CD14-positive monocyte (primary cell): Measurements from ENCODE around the gene AHCTF1. TPM values are rescaled to one million over a fixed set of nuclear protein-coding genes. Genes with fewer than 3 reads are reported as not detected.

ENCODE experiments used
- DNase-seq, 3 donors: peaks; one replicate each; pipeline ENCODE4 v3.0.0-alpha.2; 2011 to 2022
- H2AFZ ChIP-seq: 2 replicates; pipeline ENCODE4 v1.6.0; 2012; ENCODE audit warnings: mild to moderate bottlenecking, low read depth, low read length, inconsistent platforms; ENCODE audit not compliant: insufficient read depth, poor library complexity, severe bottlenecking
- H3K27ac ChIP-seq, 2 donors: 1 replicate in 1 of 2; 2 replicates in 1 of 2; pipeline ENCODE4 v1.5.1; 2012 to 2013; ENCODE audit warnings: low read length in 2 of 2, control low read depth in 1 of 2, inconsistent platforms in 1 of 2, low read depth in 1 of 2, mild to moderate bottlenecking in 1 of 2
- H3K27me3 ChIP-seq, 2 donors: one replicate each; pipeline versions ENCODE4 v1.6.0 to v1.6.1; 2011 to 2013; ENCODE audit warnings: low read length in 2 of 2; ENCODE audit not compliant: control insufficient read depth in 2 of 2, insufficient read depth in 2 of 2
- H3K36me3 ChIP-seq, 2 donors: replicated peaks in 1 of 2; 1 replicate in 1 of 2; 2 replicates in 1 of 2; pipeline versions ENCODE4 v1.5.1 to v1.6.1; 2012 to 2013; ENCODE audit warnings: low read length in 2 of 2, control low read depth in 1 of 2, inconsistent platforms in 1 of 2, mild to moderate bottlenecking in 1 of 2; ENCODE audit not compliant: insufficient read depth in 2 of 2, control insufficient read depth in 1 of 2
- H3K4me1 ChIP-seq, 2 donors: 1 replicate in 1 of 2; 2 replicates in 1 of 2; pipeline versions ENCODE4 v1.5.1 to v1.6.1; 2012 to 2013; ENCODE audit warnings: low read length in 2 of 2, control low read depth in 1 of 2, inconsistent platforms in 1 of 2, mild to moderate bottlenecking in 1 of 2, moderate library complexity in 1 of 2; ENCODE audit not compliant: insufficient read depth in 2 of 2, control insufficient read depth in 1 of 2
- H3K4me2 ChIP-seq: replicated peaks from 2 replicates; pipeline ENCODE3; 2012; ENCODE audit warnings: low read length, moderate library complexity, mild to moderate bottlenecking; ENCODE audit not compliant: poor library complexity, severe bottlenecking; ENCODE audit errors: extremely low read depth
- H3K4me3 ChIP-seq, 3 experiments: fragments of 200-600 bp in 1 of 3; sonication (generic) in 1 of 3; replicated peaks in 1 of 3; 1 replicate in 2 of 3; 2 replicates in 1 of 3; pipeline ENCODE4 v1.5.1; 2011 to 2013; ENCODE audit warnings: low read length in 3 of 3, mild to moderate bottlenecking in 3 of 3, control low read depth in 2 of 3, low read depth in 2 of 3, inconsistent platforms in 1 of 3, moderate library complexity in 1 of 3
- H3K79me2 ChIP-seq: 2 replicates; pipeline ENCODE4 v1.6.0; 2012; ENCODE audit warnings: mild to moderate bottlenecking, control low read depth, inconsistent platforms, low read length, moderate library complexity; ENCODE audit not compliant: insufficient read depth
- H3K9ac ChIP-seq: 2 replicates; pipeline ENCODE4 v1.6.0; 2017; ENCODE audit warnings: low read length, mild to moderate bottlenecking; ENCODE audit not compliant: insufficient read depth, poor library complexity, severe bottlenecking
- H3K9me3 ChIP-seq, 2 donors: replicated peaks in 1 of 2; 1 replicate in 1 of 2; 2 replicates in 1 of 2; pipeline versions ENCODE4 v1.5.1 to v1.6.1; 2012 to 2013; ENCODE audit warnings: low read length in 2 of 2, control low read depth in 1 of 2; ENCODE audit not compliant: control insufficient read depth in 1 of 2, insufficient read depth in 1 of 2
- H4K20me1 ChIP-seq: 2 replicates; pipeline ENCODE4 v1.6.0; 2012; ENCODE audit warnings: mild to moderate bottlenecking, low read length, control low read depth, moderate library complexity; ENCODE audit not compliant: insufficient read depth
- H3K27ac Mint-ChIP-seq, 7 donors: one replicate each; pipeline ENCODE4 v1.8.0; 2020; ENCODE audit warnings: mild to moderate bottlenecking in 7 of 7, mixed read lengths in 7 of 7, moderate library complexity in 6 of 7, inconsistent platforms in 2 of 7
- H3K27me3 Mint-ChIP-seq, 3 donors: one replicate each; pipeline ENCODE4 v1.8.0; 2021 to 2022; ENCODE audit warnings: low read depth in 3 of 3, mild to moderate bottlenecking in 3 of 3, mixed read lengths in 3 of 3, moderate library complexity in 3 of 3, inconsistent platforms in 1 of 3
- H3K36me3 Mint-ChIP-seq, 2 donors: one replicate each; pipeline ENCODE4 v1.8.0; 2020; ENCODE audit warnings: mixed read lengths in 2 of 2, inconsistent platforms in 1 of 2, mild to moderate bottlenecking in 1 of 2
- H3K4me1 Mint-ChIP-seq: one replicate; pipeline ENCODE4 v1.8.0; 2020; ENCODE audit warnings: mild to moderate bottlenecking, mixed read lengths
- H3K4me3 Mint-ChIP-seq, 2 donors: one replicate each; pipeline ENCODE4 v1.8.0; 2020; ENCODE audit warnings: mild to moderate bottlenecking in 2 of 2, mixed read lengths in 2 of 2, moderate library complexity in 1 of 2
- H3K9me3 Mint-ChIP-seq, 7 donors: one replicate each; pipeline ENCODE4 v1.8.0; 2020 to 2022; ENCODE audit warnings: mixed read lengths in 7 of 7, mild to moderate bottlenecking in 6 of 7, moderate library complexity in 6 of 7, inconsistent platforms in 2 of 7
- CTCF ChIP-seq: fragments of 200-600 bp; IDR thresholded peaks from one replicate; pipeline ENCODE4 v1.8.0; 2022; ENCODE audit warnings: antibody characterized with exemption, mild to moderate bottlenecking
- WGBS: methylation state at CpG from one replicate; pipeline ENCODE4 v1.1.5; 2013; ENCODE audit warnings: missing lambda C conversion rate; ENCODE audit not compliant: insufficient coverage; 5-methylcytosine and 5-hydroxymethylcytosine counted together
- intact Hi-C, 2 donors: fragments of 100-400 bp; cut with micrococcal nuclease; formaldehyde crosslinking; loops; one replicate each; pipeline versions ENCODE4 v1.15.0 to v1.15.1; 2023
- polyA plus RNA-seq, 3 donors: library from polyadenylated mRNA; depleted of rRNA in 1 of 3; unstranded in 2 of 3; stranded (reverse) in 1 of 3; fragments of 300-500 nt in 2 of 3; fragments of >200 nt in 1 of 3; fragmentation: Illumina TruSeq in 2 of 3; gene quantifications; 1 replicate in 2 of 3; 2 replicates in 1 of 3; pipeline ENCODE4 v1.2.3, GENCODE V29; 2012 to 2021

Gene AHCTF1
- polyA plus RNA-seq, 3 donors = 2.4 to 8.8 (median 5.4) TPM

DNA sequence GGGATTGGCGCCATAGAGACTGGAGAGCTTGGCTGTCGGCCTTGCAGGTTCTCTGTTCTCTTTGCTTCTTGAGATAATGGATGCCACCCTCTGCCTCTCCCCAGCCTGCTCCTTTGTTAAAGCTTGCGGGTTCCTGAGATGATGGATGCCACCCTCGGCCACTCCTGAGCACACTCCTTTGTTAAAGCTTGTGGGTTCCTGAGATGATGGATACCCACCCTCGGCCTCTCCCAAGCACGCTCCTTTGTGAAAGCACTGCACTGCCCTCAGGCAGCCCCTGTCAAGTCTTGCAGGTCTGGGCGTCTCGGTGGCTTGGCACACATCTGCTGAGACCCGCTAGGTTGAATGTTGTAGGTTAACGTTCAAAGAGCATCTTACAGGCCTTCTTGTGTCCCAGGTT is 131.0 kb downstream of the AHCTF1 start:
- no peak overlapping the region for H2AFZ ChIP-seq
- H3K27ac ChIP-seq = no peak overlapping the region
- Mint-ChIP-seq H3K9me3 (peaks cover 2 to 14% (median 9%) of the 10 kb centered on the region in 7 donors), H3K36me3 (no peaks in the 10 kb centered on the region), H3K27ac (no peak overlapping the region), H3K27me3 (peaks cover 0 to 8% (median 6%) of the 10 kb centered on the region in 3 donors), H3K4me3 (no peak overlapping the region), H3K4me1 (no peaks in the 10 kb centered on the region)
- no peak overlapping the region for H3K4me2 ChIP-seq
- H3K79me2 ChIP-seq = no peaks in the 10 kb centered on the region
- no peak for DNase-seq
- no peaks in the 10 kb centered on the region for H3K27me3 ChIP-seq
- 96% methylated on average over 7 of the region's 10 CpGs for WGBS
- intact Hi-C loops = no loop called here
- H4K20me1 ChIP-seq = no peaks in the 10 kb centered on the region
- peaks cover 0 to 6% of the 10 kb centered on the region in 2 donors for H3K9me3 ChIP-seq
- TF ChIP-seq CTCF = no peak
- H3K4me1 ChIP-seq = no peaks in the 10 kb centered on the region
- H3K9ac ChIP-seq = no peak overlapping the region
- no peaks in the 10 kb centered on the region for H3K36me3 ChIP-seq
- no peak overlapping the region for H3K4me3 ChIP-seq

DNA sequence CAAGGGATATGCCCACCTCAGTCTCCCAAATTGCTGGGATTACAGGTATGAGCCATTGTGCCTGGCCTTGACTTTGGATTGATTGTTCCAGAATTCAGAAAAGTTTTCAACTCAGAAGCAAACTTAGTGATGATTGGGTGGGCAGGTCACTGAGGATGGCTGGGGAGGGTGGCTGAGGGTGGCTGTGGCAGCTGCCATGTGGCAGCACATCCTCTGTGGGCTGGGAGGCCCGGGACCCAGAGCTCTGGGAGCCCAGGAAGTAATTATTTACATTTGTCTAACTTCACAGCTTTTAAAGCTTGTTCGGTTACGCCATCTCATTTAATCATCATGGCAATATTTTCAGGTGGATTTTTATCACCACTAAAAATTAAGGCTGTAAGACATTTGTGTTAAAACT is 131.4 kb downstream of the AHCTF1 start:
- H3K9ac ChIP-seq = no peak overlapping the region
- peaks cover 0 to 6% of the 10 kb centered on the region in 2 donors for H3K9me3 ChIP-seq
- no peak overlapping the region for H3K4me2 ChIP-seq
- H3K36me3 ChIP-seq = no peaks in the 10 kb centered on the region
- WGBS = no CpG with 5 or more reads among the region's 3 CpGs
- H3K36me3 Mint-ChIP-seq = no peaks in the 10 kb centered on the region
- no peak overlapping the region for H3K27ac ChIP-seq
- H3K4me3 ChIP-seq = no peak overlapping the region
- TF ChIP-seq CTCF = no peak
- peaks cover 0 to 9% (median 8%) of the 10 kb centered on the region in 3 donors for H3K27me3 Mint-ChIP-seq
- intact Hi-C loops = no loop called here
- no peaks in the 10 kb centered on the region for H3K79me2 ChIP-seq
- H4K20me1 ChIP-seq = no peaks in the 10 kb centered on the region
- H3K4me3 Mint-ChIP-seq = no peak overlapping the region
- DNase-seq = no peak
- H3K27ac Mint-ChIP-seq = no peak overlapping the region
- no peaks in the 10 kb centered on the region for H3K4me1 ChIP-seq
- H3K9me3 Mint-ChIP-seq = peaks cover 2 to 14% (median 9%) of the 10 kb centered on the region in 7 donors
- no peak overlapping the region for H2AFZ ChIP-seq
- H3K27me3 ChIP-seq = no peaks in the 10 kb centered on the region
- no peaks in the 10 kb centered on the region for H3K4me1 Mint-ChIP-seq
